ENCODE data around the gene RANBP3.

DNA sequence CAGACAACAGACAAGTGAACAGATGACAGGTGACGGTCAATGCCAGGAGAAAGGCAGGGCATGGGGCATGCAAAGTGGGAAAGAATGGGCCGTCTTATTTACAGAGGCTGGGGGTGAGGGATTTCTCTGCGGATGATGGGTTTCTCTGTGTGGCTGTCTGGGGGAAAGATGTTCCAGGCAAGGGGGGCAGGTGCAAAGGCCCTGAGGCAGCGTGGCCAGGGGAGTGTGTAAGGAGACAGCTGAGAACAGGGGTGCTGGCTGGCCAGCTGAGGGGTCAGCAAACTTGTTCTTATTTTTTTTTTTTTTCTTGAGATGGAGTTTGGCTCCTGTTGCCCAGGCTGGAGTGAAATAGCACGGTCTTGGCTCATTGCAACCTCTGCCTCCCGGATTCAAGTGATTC, 21.8 kb upstream of the RANBP3 start:
- TF ChIP-seq GATA2 (IDR thresholded peaks at IDR 0.05; ENCODE audit: low read depth, low read length) (no peak), GATA3 (IDR thresholded peaks at IDR 0.05; ENCODE audit: low read depth, low read length) (no peak)

Data from SH-SY5Y (cell line).